ENCODE measurements around the gene CDH20.
A peak's percentile ranks its signal among the peaks of the same experiment; 100 is the strongest.

Gene CDH20

DNA sequence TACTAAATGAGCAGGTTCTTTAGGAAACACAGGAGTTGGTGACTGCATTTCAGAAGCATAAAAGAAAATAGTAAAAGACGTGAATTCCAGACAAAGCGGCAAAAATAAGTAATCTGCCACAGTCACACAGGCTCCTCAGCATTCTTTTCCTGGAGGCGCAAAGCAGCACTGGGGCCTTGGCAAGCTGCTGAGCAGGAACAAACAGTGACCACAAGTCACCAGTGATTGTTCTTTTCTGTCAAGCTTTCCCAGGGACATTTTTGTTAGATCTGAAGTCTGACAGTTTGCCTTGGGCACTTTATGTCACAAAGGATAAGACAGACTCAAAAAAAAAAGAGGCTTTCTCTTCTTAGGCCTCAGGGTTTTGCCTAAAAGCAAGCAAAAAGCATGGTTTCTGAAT, 216.2 kb downstream of the CDH20 start:
- Histone ChIP-seq H3K27me3 (ENCODE audit: insufficient read depth, low read length) (no peaks in the 10 kb centered on the region), H3K36me3 (ENCODE audit: insufficient read depth, low read length) (no peaks in the 10 kb centered on the region), H2AFZ (ENCODE audit: low read length, unreplicated experiment) (no peak overlapping the region), H3K4me3 (ENCODE audit: low read depth, low read length) (no peak overlapping the region), H3K27ac (ENCODE audit: low read depth, low read length) (no peak overlapping the region), H3K4me1 (ENCODE audit: control insufficient read depth, insufficient read depth, low read length, unreplicated experiment) (peaks cover 3% of the 10 kb centered on the region), H3K79me2 (ENCODE audit: control insufficient read depth, insufficient read depth, low read length, unreplicated experiment) (no peaks in the 10 kb centered on the region)

- no peak overlapping the region for H2AFZ ChIP-seq (ENCODE audit: low read length, unreplicated experiment)
- no peaks in the 10 kb centered on the region for H3K79me2 ChIP-seq (ENCODE audit: control insufficient read depth, insufficient read depth, low read length, unreplicated experiment)
These were observed 216.7 kb downstream of the CDH20 start for GRCh38 chr18:61549889-61550288.

GRCh38 chr18:61551586-61551985, 218.4 kb downstream of the CDH20 start:
- no peaks in the 10 kb centered on the region for H3K27me3 ChIP-seq (ENCODE audit: insufficient read depth, low read length)
- no peak overlapping the region for H3K4me3 ChIP-seq (ENCODE audit: low read depth, low read length)
- peak overlapping the region; percentile 56 for H2AFZ ChIP-seq (ENCODE audit: low read length, unreplicated experiment)
- no peaks in the 10 kb centered on the region for H3K36me3 ChIP-seq (ENCODE audit: insufficient read depth, low read length)
- H3K79me2 ChIP-seq (ENCODE audit: control insufficient read depth, insufficient read depth, low read length, unreplicated experiment), result no peaks in the 10 kb centered on the region
- H3K27ac ChIP-seq (ENCODE audit: low read depth, low read length), result no peak overlapping the region
- H3K4me1 ChIP-seq (ENCODE audit: control insufficient read depth, insufficient read depth, low read length, unreplicated experiment), result no peaks in the 10 kb centered on the region

More at GRCh38 chr18:61549889-61550288, 216.7 kb downstream of the CDH20 start:
- Histone ChIP-seq H3K4me1 (ENCODE audit: control insufficient read depth, insufficient read depth, low read length, unreplicated experiment) (peaks cover 3% of the 10 kb centered on the region), H3K4me3 (ENCODE audit: low read depth, low read length) (no peak overlapping the region), H3K36me3 (ENCODE audit: insufficient read depth, low read length) (no peaks in the 10 kb centered on the region), H3K27ac (ENCODE audit: low read depth, low read length) (no peak overlapping the region), H3K27me3 (ENCODE audit: insufficient read depth, low read length) (no peaks in the 10 kb centered on the region)

- no peaks in the 10 kb centered on the region for H3K36me3 ChIP-seq (ENCODE audit: insufficient read depth, low read length)
- H3K27me3 ChIP-seq (ENCODE audit: insufficient read depth, low read length), result no peaks in the 10 kb centered on the region
- no peaks in the 10 kb centered on the region for H3K4me1 ChIP-seq (ENCODE audit: control insufficient read depth, insufficient read depth, low read length, unreplicated experiment)
- H2AFZ ChIP-seq (ENCODE audit: low read length, unreplicated experiment), result no peak overlapping the region
- H3K27ac ChIP-seq (ENCODE audit: low read depth, low read length), result no peak overlapping the region
- no peak overlapping the region for H3K4me3 ChIP-seq (ENCODE audit: low read depth, low read length)
- no peaks in the 10 kb centered on the region for H3K79me2 ChIP-seq (ENCODE audit: control insufficient read depth, insufficient read depth, low read length, unreplicated experiment)
These were observed 219.9 kb downstream of the CDH20 start for GRCh38 chr18:61553045-61553659.

DNA sequence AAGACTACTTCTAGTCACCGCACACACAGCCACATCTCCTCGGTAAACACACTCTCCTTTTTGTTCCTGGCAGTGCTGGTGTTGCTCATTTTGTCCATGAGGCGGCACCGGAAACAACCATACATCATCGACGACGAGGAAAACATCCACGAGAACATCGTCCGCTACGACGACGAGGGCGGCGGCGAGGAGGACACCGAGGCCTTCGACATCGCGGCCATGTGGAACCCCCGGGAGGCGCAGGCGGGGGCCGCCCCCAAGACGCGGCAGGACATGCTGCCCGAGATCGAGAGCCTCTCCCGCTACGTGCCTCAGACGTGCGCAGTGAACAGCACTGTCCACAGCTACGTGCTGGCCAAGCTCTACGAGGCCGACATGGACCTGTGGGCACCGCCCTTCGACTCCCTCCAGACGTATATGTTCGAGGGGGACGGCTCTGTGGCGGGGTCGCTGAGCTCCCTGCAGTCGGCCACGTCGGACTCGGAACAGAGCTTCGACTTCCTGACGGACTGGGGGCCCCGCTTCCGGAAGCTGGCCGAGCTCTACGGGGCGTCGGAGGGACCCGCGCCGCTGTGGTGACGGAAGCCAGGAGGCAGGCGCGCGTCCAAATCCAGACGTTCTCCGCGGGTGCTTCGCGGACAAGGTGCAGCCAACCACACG, 221.0 kb downstream of the CDH20 start:
- Histone ChIP-seq H2AFZ (ENCODE audit: low read length, unreplicated experiment) (no peak overlapping the region), H3K4me1 (ENCODE audit: control insufficient read depth, insufficient read depth, low read length, unreplicated experiment) (no peaks in the 10 kb centered on the region)

DNA sequence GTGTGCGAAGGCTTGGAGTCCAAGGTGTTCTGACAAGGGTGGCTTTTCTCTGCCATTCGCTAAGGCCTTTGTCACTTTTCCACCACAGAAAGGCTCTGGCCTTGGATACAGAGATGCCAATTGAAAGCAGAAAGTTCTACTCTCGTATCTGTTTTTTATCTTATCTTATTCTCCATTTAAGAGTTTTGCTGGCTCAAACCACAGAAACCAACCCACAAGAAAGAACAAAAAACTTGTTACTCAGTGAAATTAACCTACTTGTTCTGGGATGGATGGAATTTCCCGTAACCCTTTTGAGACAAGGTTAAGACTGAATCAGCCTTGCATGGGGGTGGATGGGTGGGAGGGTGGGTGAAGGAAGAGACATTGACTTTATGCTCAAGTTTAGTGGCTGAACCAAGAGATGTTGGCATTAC, 221.7 kb downstream of the CDH20 start:
- Histone ChIP-seq H2AFZ (ENCODE audit: low read length, unreplicated experiment) (no peak overlapping the region), H3K4me1 (ENCODE audit: control insufficient read depth, insufficient read depth, low read length, unreplicated experiment) (no peaks in the 10 kb centered on the region), H3K79me2 (ENCODE audit: control insufficient read depth, insufficient read depth, low read length, unreplicated experiment) (no peaks in the 10 kb centered on the region), H3K27ac (ENCODE audit: low read depth, low read length) (no peak overlapping the region), H3K27me3 (ENCODE audit: insufficient read depth, low read length) (no peaks in the 10 kb centered on the region), H3K4me3 (ENCODE audit: low read depth, low read length) (no peak overlapping the region), H3K36me3 (ENCODE audit: insufficient read depth, low read length) (no peaks in the 10 kb centered on the region)

More for the DNA sequence above, 221.0 kb downstream of the CDH20 start:
- no peaks in the 10 kb centered on the region for H3K79me2 ChIP-seq (ENCODE audit: control insufficient read depth, insufficient read depth, low read length, unreplicated experiment)
- no peak overlapping the region for H3K4me3 ChIP-seq (ENCODE audit: low read depth, low read length)
- no peak overlapping the region for H3K27ac ChIP-seq (ENCODE audit: low read depth, low read length)
- no peaks in the 10 kb centered on the region for H3K36me3 ChIP-seq (ENCODE audit: insufficient read depth, low read length)
- H3K27me3 ChIP-seq (ENCODE audit: insufficient read depth, low read length), result no peaks in the 10 kb centered on the region

- no peak overlapping the region for H3K4me3 ChIP-seq (ENCODE audit: low read depth, low read length)
- H3K79me2 ChIP-seq (ENCODE audit: control insufficient read depth, insufficient read depth, low read length, unreplicated experiment), result no peaks in the 10 kb centered on the region
- no peaks in the 10 kb centered on the region for H3K4me1 ChIP-seq (ENCODE audit: control insufficient read depth, insufficient read depth, low read length, unreplicated experiment)
- H2AFZ ChIP-seq (ENCODE audit: low read length, unreplicated experiment), result no peak overlapping the region
- no peak overlapping the region for H3K27ac ChIP-seq (ENCODE audit: low read depth, low read length)
- H3K36me3 ChIP-seq (ENCODE audit: insufficient read depth, low read length), result no peaks in the 10 kb centered on the region
- H3K27me3 ChIP-seq (ENCODE audit: insufficient read depth, low read length), result no peaks in the 10 kb centered on the region
These were observed 223.1 kb downstream of the CDH20 start for GRCh38 chr18:61556316-61556715.

GRCh38 chr18:61556862-61557261, 223.6 kb downstream of the CDH20 start:
- no peak overlapping the region for H3K27ac ChIP-seq (ENCODE audit: low read depth, low read length)
- H3K27me3 ChIP-seq (ENCODE audit: insufficient read depth, low read length), result no peaks in the 10 kb centered on the region
- no peaks in the 10 kb centered on the region for H3K36me3 ChIP-seq (ENCODE audit: insufficient read depth, low read length)
- no peak overlapping the region for H2AFZ ChIP-seq (ENCODE audit: low read length, unreplicated experiment)
- no peaks in the 10 kb centered on the region for H3K79me2 ChIP-seq (ENCODE audit: control insufficient read depth, insufficient read depth, low read length, unreplicated experiment)
- H3K4me1 ChIP-seq (ENCODE audit: control insufficient read depth, insufficient read depth, low read length, unreplicated experiment), result no peaks in the 10 kb centered on the region
- no peak overlapping the region for H3K4me3 ChIP-seq (ENCODE audit: low read depth, low read length)

- Histone ChIP-seq H3K27ac (ENCODE audit: low read depth, low read length) (peak overlapping the region; percentile 83), H3K36me3 (ENCODE audit: insufficient read depth, low read length) (peaks cover 3% of the 10 kb centered on the region; the same call in 1 of the 2 replicates), H3K27me3 (ENCODE audit: insufficient read depth, low read length) (0 out of 2 replicates have a peak, but pooled peaks cover 4% of the 10 kb centered on the region), H3K4me3 (ENCODE audit: low read depth, low read length) (no peak overlapping the region), H3K4me1 (ENCODE audit: control insufficient read depth, insufficient read depth, low read length, unreplicated experiment) (peaks cover 8% of the 10 kb centered on the region), H3K79me2 (ENCODE audit: control insufficient read depth, insufficient read depth, low read length, unreplicated experiment) (no peaks in the 10 kb centered on the region), H2AFZ (ENCODE audit: low read length, unreplicated experiment) (no peak overlapping the region)
These were observed 236.1 kb downstream of the CDH20 start for GRCh38 chr18:61569176-61569892.

DNA sequence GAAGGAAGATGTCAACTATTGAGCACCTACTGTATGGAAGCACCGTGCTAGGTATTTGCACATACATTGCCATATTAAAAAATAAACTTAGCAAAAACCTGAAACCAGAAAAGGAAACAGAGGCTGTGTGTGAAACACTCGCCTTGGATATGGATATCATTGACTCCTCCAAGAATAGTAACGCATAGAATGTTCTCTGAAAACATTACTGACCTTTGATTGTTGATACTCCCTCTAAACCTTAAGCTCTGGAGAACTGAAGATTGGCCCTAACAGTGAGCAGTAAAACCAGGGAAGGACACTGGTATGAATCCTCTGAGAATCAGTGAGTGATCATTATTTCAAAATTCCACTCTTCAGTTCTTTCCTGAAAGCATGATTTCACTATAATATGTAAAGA, 236.8 kb downstream of the CDH20 start:
- peak overlapping the region; percentile 83 for H3K27ac ChIP-seq (ENCODE audit: low read depth, low read length)

More for the DNA sequence above, 236.8 kb downstream of the CDH20 start:
- peaks cover 8% of the 10 kb centered on the region for H3K4me1 ChIP-seq (ENCODE audit: control insufficient read depth, insufficient read depth, low read length, unreplicated experiment)
- H3K36me3 ChIP-seq (ENCODE audit: insufficient read depth, low read length), result peaks cover 3% of the 10 kb centered on the region; the same call in 1 of the 2 replicates
- no peaks in the 10 kb centered on the region for H3K27me3 ChIP-seq (ENCODE audit: insufficient read depth, low read length)
- H3K4me3 ChIP-seq (ENCODE audit: low read depth, low read length), result no peak overlapping the region
- H2AFZ ChIP-seq (ENCODE audit: low read length, unreplicated experiment), result no peak overlapping the region
- H3K79me2 ChIP-seq (ENCODE audit: control insufficient read depth, insufficient read depth, low read length, unreplicated experiment), result no peaks in the 10 kb centered on the region

All from ACC112 (cell line).